Tibial artery (tissue), 4 donors: Measurements from ENCODE around the gene CHKB.
A peak's percentile ranks its signal among the peaks of the same experiment; 100 is the strongest.

Experiments
- DNase-seq, 2 donors: peaks; one replicate each; pipeline ENCODE4 v3.0.0-alpha.2; 2019
- H3K27ac ChIP-seq, 2 donors: fragments of 200-600 bp; sonication (generic) in 1 of 2; 1 replicate in 1 of 2; 2 replicates in 1 of 2; pipeline ENCODE4 v1.5.1; 2018 to 2019; ENCODE audit warnings: mild to moderate bottlenecking in 1 of 2
- H3K27me3 ChIP-seq, 2 donors: fragments of 200-600 bp; sonication (generic) in 1 of 2; one replicate each; pipeline versions ENCODE4 v1.5.1 to v1.6.0; 2016 to 2019
- H3K36me3 ChIP-seq, 3 donors: fragments of 200-600 bp; sonication (generic) in 2 of 3; one replicate each; pipeline ENCODE4 v1.5.1; 2016 to 2019; ENCODE audit warnings: mild to moderate bottlenecking in 2 of 3
- H3K4me1 ChIP-seq, 4 donors: fragments of 200-600 bp; sonication (generic) in 2 of 4; 1 replicate in 3 of 4; 2 replicates in 1 of 4; pipeline ENCODE4 v1.5.1; 2016 to 2019
- H3K4me3 ChIP-seq, 2 donors: fragments of 200-600 bp; sonication (generic) in 1 of 2; 1 replicate in 1 of 2; 2 replicates in 1 of 2; pipeline ENCODE4 v1.5.1; 2018 to 2019; ENCODE audit warnings: mild to moderate bottlenecking in 2 of 2
- H3K9me3 ChIP-seq, 3 donors: fragments of 200-600 bp; sonication (generic) in 1 of 3; one replicate each; pipeline ENCODE4 v1.5.1; 2016 to 2019
- intact Hi-C: fragments of 100-400 bp; cut with DNase I; formaldehyde crosslinking; loops from one replicate; pipeline ENCODE4 v1.15.0; 2023; ENCODE audit warnings: low total_unique reads
- TF ChIP-seq, protein P1 (sequence below), 2 experiments: fragments of 200-600 bp in 1 of 2; fragments of 450-650 bp in 1 of 2; IDR thresholded peaks; one replicate each; pipeline ENCODE4 v1.5.1; 2017 to 2019; ENCODE audit warnings: antibody characterized with exemption in 2 of 2, mild to moderate bottlenecking in 1 of 2, moderate library complexity in 1 of 2

CHKB gene

DNA sequence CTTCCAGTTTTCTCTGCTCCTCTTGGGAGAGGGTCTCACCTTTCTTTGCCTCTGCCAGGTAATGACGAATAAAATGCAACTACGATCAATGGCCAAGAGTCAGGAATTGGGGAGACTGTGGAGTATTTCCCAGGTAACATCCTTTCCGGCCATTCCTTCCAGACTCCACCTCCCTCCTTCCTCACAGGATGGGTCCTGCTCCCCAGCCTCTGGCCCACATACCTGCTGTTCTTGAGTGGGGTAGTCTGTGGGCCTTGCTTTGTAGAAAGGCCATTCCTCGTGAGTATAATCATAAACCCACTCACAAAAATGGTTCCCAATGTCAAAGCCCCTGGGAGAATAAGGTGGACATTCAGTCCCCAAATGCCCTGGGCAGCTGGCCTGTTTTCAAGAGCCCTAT lies 2.9 kb downstream of the CHKB start:
- no peak overlapping the region for H3K4me3 ChIP-seq
- H3K27me3 ChIP-seq, result peaks cover 0 to 33% of the 10 kb centered on the region in 2 donors
- H3K27ac ChIP-seq, result no peak overlapping the region
- intact Hi-C loops, result loop anchor here (2.0 to 5.0 kb wide), 2 partner anchors 49 to 52 kb away; partner anchors contain the start of genes ARSA and SCO2
- no peak for DNase-seq
- H3K9me3 ChIP-seq, result no peaks in the 10 kb centered on the region
- TF ChIP-seq, protein P1, sequence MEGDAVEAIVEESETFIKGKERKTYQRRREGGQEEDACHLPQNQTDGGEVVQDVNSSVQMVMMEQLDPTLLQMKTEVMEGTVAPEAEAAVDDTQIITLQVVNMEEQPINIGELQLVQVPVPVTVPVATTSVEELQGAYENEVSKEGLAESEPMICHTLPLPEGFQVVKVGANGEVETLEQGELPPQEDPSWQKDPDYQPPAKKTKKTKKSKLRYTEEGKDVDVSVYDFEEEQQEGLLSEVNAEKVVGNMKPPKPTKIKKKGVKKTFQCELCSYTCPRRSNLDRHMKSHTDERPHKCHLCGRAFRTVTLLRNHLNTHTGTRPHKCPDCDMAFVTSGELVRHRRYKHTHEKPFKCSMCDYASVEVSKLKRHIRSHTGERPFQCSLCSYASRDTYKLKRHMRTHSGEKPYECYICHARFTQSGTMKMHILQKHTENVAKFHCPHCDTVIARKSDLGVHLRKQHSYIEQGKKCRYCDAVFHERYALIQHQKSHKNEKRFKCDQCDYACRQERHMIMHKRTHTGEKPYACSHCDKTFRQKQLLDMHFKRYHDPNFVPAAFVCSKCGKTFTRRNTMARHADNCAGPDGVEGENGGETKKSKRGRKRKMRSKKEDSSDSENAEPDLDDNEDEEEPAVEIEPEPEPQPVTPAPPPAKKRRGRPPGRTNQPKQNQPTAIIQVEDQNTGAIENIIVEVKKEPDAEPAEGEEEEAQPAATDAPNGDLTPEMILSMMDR (IDR thresholded peaks at IDR 0.05), result no peak
- peaks cover 0 to 35% (median 29%) of the 10 kb centered on the region in 4 donors for H3K4me1 ChIP-seq
- peaks cover 0 to 3% (median 0%) of the 10 kb centered on the region in 3 donors for H3K36me3 ChIP-seq

DNA sequence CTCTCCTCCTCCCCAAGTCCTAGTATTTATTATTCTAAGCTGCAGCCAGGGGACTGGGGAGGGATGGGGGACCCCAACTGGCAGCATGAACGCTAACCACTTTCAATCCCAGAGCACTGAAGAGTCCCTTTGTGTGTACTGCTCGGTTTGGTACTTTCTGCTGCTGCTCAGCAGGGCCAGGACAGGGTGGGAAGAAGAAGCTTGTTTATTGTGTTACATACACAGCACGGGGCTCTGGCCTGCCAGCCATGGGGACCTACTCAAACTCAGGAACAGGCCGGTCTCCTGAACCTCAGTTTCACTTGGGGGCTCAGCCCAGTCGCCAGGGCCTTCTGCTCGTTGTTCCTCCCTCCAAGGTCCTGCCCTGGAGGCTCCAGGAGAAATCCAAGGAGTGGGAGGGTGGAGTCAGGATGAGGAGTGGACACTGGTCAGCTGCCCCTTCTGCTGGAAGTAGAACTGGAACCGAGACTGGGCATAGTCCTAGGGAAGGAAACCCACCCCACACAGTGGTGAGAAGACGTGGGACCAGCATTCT lies 3.8 kb downstream of the CHKB start:
- TF ChIP-seq, protein P1 (IDR thresholded peaks at IDR 0.05), result no peak
- Histone ChIP-seq H3K4me1 (peaks cover 0 to 33% (median 27%) of the 10 kb centered on the region in 4 donors), H3K4me3 (no peak overlapping the region), H3K27ac (no peak overlapping the region), H3K27me3 (peaks cover 0 to 33% of the 10 kb centered on the region in 2 donors), H3K36me3 (peaks cover 0 to 8% (median 0%) of the 10 kb centered on the region in 3 donors), H3K9me3 (no peaks in the 10 kb centered on the region)
- peak; percentile 10 to 29 for DNase-seq
- intact Hi-C loops, result no loop called here

DNA sequence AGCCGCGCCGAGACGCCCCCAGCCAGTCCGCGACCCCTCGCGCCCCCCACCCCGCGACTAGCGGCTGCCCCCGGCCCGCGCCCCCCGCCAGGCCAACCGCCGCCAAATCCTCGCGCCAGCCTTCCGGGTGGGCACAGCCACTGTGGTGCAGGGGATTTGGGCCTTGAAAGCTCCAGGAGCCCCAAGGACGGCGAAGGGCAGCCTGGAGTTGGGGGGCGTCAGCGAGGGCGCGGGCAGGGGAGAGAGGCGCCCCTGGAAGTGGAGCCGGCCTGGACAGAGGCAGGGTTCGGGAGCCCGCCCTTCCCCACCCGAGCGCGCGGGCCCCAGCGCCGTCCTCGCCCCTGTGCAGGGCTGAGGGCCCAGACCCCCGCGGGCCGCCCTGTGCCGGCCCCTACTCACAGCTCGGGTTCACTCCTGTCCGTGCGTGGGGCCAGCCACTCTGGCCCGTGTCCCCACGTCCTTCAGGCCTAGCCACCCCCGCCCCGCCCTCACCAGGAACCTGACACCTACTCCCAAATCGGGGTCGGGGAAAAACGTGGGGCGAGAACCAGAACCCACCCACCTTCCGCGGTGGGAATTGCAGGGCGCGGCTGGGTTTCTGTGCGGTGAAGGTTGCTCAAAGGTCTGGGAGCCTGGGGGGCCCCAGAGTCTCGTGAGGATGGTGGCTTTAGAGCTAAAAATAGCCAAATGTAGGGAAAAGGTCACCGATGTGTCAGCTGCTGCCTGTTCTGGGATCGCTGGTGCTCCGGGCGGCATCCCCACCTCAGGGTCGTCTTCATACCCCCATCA lies 4.5 kb downstream of the CHKB start, which contains the start of gene CPT1B:
Gene CPT1B (minus strand): TSS at position 441 of the 789 bp plus-strand sequence. CDS start 512 bp downstream, outside the sequence.
- H3K4me1 ChIP-seq, result peaks cover 0 to 27% (median 21%) of the 10 kb centered on the region in 4 donors
- no peak within 1 kb of the TSS for H3K27ac ChIP-seq
- H3K9me3 ChIP-seq, result no peaks in the 10 kb centered on the region
- TF ChIP-seq, protein P1 (IDR thresholded peaks at IDR 0.05), result no peak
- DNase-seq, result peak; percentile 3 to 60
- peaks cover 0 to 33% of the 10 kb centered on the region in 2 donors for H3K27me3 ChIP-seq
- H3K4me3 ChIP-seq, result no peak within 1 kb of the TSS
- H3K36me3 ChIP-seq, result peaks cover 0 to 15% (median 0%) of the 10 kb centered on the region in 3 donors
- intact Hi-C loops, result no loop called here

DNA sequence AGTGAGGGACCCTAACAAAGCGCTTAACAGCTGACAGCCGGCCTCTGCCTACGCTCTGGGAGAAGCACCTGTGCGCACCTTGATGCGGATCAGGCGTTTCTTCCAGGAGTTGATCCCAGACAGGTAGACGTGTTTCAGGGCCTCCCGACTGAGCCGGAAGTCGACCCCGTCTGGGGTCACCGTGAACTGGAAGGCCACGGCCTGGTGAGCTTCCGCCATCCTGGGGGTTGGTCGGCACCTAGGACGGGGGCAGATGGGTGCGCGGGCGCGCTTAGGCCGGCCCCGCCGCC lies 5.0 kb downstream of the CHKB start:
- no peak for DNase-seq
- no peak overlapping the region for H3K4me3 ChIP-seq
- H3K27me3 ChIP-seq, result peaks cover 0 to 33% of the 10 kb centered on the region in 2 donors
- no peaks in the 10 kb centered on the region for H3K9me3 ChIP-seq
- no peak overlapping the region for H3K27ac ChIP-seq
- H3K4me1 ChIP-seq, result peaks cover 0 to 27% (median 21%) of the 10 kb centered on the region in 4 donors
- peaks cover 0 to 20% (median 0%) of the 10 kb centered on the region in 3 donors for H3K36me3 ChIP-seq
- TF ChIP-seq, protein P1 (IDR thresholded peaks at IDR 0.05), result no peak
- intact Hi-C loops, result no loop called here

DNA sequence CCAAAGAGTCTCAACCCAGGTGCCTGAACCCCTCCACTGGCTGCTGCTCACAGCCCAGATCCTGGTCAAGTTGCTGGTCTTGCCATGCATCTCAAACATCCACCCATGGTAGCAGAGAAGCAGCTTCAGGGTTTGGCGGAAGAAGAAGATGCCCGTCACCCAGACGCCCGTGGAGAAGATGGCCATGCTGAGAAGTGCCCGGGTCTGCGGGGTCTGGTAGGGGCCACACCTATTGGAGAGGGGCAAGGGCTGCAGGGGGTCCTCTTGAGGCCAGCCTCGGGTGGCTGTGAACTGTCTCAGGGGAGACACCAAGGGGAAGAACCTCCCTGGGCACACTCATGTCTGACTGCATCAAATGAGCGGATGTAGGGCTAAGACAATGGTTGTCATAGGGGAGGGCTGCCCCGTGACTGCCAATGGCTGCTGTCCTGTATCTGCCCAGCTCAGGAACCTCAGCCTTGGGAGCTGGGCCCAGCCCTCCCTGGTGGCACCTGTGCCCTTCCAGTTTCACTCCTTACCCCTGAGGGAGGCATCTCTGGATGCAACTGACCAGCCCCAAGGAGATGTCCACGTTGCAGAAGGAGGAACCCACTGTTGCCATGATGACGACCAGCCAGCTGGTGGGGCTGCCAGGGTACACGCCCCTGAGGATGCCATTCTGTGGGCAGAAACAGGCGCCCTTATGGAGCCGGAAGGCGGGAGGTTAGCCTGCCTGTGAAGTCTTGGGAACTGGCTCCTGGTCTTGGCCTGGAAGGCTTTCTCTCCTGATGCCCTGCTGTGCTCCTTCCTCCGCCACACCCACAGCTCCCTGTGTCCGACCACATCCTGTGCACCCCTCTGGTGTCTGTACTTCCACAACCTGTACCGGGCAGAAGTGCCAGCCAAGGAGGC lies 5.6 kb downstream of the CHKB start:
- no peak overlapping the region for H3K27ac ChIP-seq
- DNase-seq, result peak in 1 of 2 donors; percentile 32
- peaks cover 0 to 26% (median 0%) of the 10 kb centered on the region in 3 donors for H3K36me3 ChIP-seq
- H3K4me1 ChIP-seq, result peaks cover 0 to 24% (median 21%) of the 10 kb centered on the region in 4 donors
- peaks cover 0 to 33% of the 10 kb centered on the region in 2 donors for H3K27me3 ChIP-seq
- TF ChIP-seq, protein P1 (IDR thresholded peaks at IDR 0.05), result no peak
- intact Hi-C loops, result no loop called here
- no peaks in the 10 kb centered on the region for H3K9me3 ChIP-seq
- no peak overlapping the region for H3K4me3 ChIP-seq
